Omental fat pad (tissue), 4 donors: Measurements from ENCODE around the gene CBLC. TPM values are rescaled to one million over a fixed set of nuclear protein-coding genes. Genes with fewer than 3 reads are reported as not detected.

ENCODE experiments used
- ATAC-seq: fragments of 150-250 bp; one replicate; pipeline ENCODE4 v1.9.1; 2016; ENCODE audit warnings: mild to moderate bottlenecking, moderate library complexity; ENCODE audit not compliant: low FRiP score
- DNase-seq: peaks from one replicate; pipeline ENCODE4 v3.0.0-alpha.2; 2019; ENCODE audit warnings: low spot score
- total RNA-seq, 4 donors: library from RNA; depleted of rRNA; stranded (reverse); fragments of >200 nt; gene quantifications; one replicate each; pipeline ENCODE4 v1.1.0, GENCODE V29; 2016
- TF ChIP-seq, protein P1 (sequence below), 3 donors: fragments of 450-650 bp; IDR thresholded peaks; one replicate each; pipeline ENCODE4 v1.5.1; 2016 to 2017; ENCODE audit warnings: antibody characterized with exemption in 3 of 3, mild to moderate bottlenecking in 3 of 3, moderate library complexity in 2 of 3

The CBLC gene
- total RNA-seq, 4 donors from 2014 or later, result 0.46 TPM; not detected in 3

GRCh38 chr19:44799627-44800346 is 22.1 kb downstream of the CBLC start:
- DNase-seq (no peak), ATAC-seq (no peak)
- TF ChIP-seq, protein P1, sequence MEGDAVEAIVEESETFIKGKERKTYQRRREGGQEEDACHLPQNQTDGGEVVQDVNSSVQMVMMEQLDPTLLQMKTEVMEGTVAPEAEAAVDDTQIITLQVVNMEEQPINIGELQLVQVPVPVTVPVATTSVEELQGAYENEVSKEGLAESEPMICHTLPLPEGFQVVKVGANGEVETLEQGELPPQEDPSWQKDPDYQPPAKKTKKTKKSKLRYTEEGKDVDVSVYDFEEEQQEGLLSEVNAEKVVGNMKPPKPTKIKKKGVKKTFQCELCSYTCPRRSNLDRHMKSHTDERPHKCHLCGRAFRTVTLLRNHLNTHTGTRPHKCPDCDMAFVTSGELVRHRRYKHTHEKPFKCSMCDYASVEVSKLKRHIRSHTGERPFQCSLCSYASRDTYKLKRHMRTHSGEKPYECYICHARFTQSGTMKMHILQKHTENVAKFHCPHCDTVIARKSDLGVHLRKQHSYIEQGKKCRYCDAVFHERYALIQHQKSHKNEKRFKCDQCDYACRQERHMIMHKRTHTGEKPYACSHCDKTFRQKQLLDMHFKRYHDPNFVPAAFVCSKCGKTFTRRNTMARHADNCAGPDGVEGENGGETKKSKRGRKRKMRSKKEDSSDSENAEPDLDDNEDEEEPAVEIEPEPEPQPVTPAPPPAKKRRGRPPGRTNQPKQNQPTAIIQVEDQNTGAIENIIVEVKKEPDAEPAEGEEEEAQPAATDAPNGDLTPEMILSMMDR (IDR thresholded peaks at IDR 0.05), result no peak

DNA sequence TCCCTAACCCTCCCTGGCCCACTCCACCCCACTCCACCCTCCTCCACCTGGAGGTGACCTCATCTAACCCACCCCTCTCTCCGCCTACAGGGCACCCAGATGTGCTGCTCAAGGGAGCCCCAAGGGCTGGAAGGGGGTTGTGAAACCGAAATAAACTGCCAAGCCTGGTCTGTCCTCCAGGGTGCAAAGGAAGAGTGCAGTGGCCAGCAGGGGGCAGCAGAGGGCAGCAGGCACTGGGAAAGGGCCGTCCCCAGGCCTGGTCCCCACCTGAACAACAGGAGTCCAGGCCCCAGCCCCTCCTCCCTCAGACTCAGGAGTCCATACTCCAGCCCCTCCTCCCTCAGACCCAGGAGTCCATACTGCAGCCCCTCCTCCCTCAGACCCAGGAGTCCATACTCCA is 22.8 kb downstream of the CBLC start:
- ATAC-seq (peak; percentile 83), DNase-seq (peak; percentile 88)
- TF ChIP-seq, protein P1 (IDR thresholded peaks at IDR 0.05), result peak in 2 of 3 donors; percentile 46 to 84

DNA sequence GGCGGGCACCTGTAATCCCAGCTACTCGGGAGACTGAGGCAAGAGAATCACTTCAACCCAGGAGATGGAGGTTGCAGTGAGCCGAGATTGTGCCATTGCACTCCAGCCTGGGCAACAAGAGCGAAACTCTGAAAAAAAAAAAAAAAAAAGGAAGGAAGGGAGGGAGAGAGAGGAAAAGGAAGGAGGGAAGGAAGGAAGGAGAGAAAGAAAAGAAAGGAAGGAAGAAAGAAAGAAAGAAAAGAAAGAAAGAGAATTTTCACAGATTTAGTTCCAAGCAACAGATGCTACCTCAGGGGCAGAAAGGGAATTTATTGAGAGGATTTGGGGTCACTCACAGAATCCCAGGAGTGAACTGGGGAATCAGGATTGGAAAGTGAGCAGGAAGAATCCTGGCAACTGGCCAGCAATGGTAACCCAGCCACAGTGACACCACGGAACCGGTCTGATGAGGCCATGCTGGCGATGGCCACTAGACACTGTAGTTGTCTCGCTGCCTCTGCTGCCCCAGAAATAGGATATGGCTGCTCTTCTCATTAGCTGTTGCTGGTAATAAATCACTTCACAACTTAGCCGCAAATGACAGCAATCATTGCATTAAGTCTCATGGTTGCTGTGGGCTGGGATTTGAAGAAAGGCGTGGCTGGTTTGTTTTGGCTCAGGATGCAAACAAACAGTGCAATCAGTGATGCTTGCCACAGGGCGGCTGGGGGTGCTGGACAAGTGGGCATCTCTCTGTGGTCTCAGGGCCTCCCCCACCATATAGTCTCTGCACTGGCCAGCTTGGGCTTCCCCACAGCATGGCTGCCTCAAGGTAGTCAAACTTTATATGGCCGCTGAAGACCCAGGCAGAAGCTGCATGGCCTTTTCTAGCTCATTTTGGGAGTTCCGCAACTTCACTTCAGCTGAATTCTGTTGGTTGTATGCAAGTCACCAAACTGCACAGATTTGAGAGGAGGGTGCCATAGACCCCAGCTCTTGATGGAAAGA is 26.0 kb downstream of the CBLC start:
- ATAC-seq (no peak), DNase-seq (no peak)
- TF ChIP-seq, protein P1 (IDR thresholded peaks at IDR 0.05), result no peak

DNA sequence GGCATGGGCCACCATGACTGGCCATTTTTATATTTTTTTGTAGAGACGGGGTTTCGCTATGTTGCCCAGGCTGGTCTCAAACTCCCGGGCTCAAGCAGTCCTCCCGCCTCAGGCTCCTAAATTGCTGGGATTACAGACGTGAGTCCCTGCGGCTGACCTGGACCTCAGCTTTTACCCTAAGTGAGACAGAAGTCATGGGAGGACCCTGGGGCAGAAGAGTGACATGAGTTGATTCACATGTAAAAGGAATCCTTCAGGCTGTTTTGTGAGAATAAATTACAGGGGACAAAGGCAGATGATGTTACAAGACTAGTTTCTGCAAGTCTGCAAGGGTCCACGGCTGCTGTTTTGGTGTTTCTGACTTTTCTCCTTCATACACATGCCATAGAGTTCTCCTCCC is 28.6 kb downstream of the CBLC start:
- DNase-seq (no peak), ATAC-seq (no peak)
- TF ChIP-seq, protein P1 (IDR thresholded peaks at IDR 0.05), result no peak

DNA sequence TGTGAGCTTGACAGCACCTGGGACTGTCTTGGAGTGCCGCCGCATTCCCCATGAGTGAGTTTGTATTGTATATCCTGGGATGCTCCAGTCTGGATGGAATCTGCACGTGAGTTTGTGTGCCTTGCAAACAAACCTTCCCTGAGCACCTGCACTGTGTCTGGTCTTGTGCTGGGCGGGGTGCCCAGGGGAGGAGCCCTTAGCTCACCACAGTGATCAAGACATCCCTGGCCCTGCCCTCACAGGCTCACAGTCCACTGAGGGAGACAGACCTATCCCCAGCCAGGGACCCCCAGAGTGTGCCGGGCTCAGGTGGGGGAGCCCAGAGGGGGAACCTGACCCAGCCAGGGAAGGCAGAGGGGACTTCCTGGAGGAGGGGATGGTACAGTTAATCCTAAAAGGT is 29.5 kb downstream of the CBLC start:
- ATAC-seq (peak; percentile 19), DNase-seq (no peak)
- TF ChIP-seq, protein P1 (IDR thresholded peaks at IDR 0.05), result no peak

DNA sequence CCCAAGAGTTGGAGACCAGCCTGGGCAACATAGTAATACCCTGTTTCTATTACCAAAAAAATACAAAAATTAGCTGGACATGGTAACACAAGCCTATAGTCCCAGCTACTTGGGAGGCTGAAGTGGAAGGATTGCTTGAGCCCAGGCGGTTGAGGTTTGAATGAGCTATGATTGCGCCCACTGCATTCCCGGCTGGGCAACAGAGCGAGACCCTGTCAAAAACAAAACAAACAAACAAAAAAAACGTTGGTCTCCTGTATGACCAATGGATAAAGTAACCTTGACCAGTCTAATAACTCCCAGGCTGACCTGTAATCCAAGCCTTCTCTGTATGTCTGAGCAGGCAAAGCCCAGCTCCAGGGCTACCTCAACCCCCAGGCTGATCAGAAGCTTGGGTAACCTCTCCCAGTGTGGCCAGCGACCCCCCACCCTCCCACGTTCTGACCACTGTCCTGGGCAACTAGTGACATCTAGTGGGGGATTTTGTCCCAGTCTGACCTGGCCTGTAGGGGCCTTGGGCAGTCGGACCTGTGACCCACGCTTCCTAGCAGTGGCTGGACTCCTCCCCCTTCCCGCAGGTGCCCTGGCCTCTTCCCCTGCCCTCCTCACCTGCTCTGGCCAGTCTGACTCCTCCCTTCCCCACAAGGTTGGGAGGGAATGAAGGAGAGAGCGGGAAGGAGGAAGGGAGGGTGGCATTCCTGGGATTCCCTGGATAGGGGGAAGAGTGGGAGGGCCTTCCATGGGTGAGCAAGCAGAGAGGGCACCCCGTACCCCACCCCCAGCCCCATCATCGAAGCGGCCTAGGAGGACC is 30.2 kb downstream of the CBLC start:
- TF ChIP-seq, protein P1 (IDR thresholded peaks at IDR 0.05), result no peak
- ATAC-seq (peak; percentile 66), DNase-seq (no peak)
